ENCODE data around the gene TAF11L11.
"Not testable (repeated sequence)": the region's sequence is repeated elsewhere in the genome, so short reads cannot be mapped to it uniquely, and the experiment has no call there.

The TAF11L11 gene

GRCh38 chr5:17620627-17621026 is 16.6 kb downstream of the TAF11L11 start:
- DNase-seq (ENCODE audit: low read depth) = no peak
- H3K4me3 ChIP-seq (ENCODE audit: low read length) = no peak overlapping the region
- no peak for TF ChIP-seq CTCF (IDR thresholded peaks at IDR 0.05; ENCODE audit: insufficient read depth, low read depth, low read length, missing control alignments)

GRCh38 chr5:17625686-17626085 is 21.7 kb downstream of the TAF11L11 start:
- no peak for DNase-seq (ENCODE audit: low read depth)
- TF ChIP-seq CTCF (IDR thresholded peaks at IDR 0.05; ENCODE audit: insufficient read depth, low read depth, low read length, missing control alignments) = no peak

GRCh38 chr5:17631788-17632187 is 27.8 kb downstream of the TAF11L11 start, which contains the start of gene TAF11L13:
TSS of gene TAF11L13 (plus strand) at chr5:17632088.
- not testable (repeated sequence) for DNase-seq (ENCODE audit: low read depth); H3K4me3 ChIP-seq (ENCODE audit: low read length)

More at GRCh38 chr5:17625686-17626085, 21.7 kb downstream of the TAF11L11 start:
- H3K4me3 ChIP-seq (ENCODE audit: low read length) = no peak overlapping the region

- TF ChIP-seq CTCF (IDR thresholded peaks at IDR 0.05; ENCODE audit: insufficient read depth, low read depth, low read length, missing control alignments) = no peak
- DNase-seq (ENCODE audit: low read depth) = no peak
- H3K4me3 ChIP-seq (ENCODE audit: low read length) = no peak within 1 kb of the TSS
Observed at GRCh38 chr5:17634160-17634559, 30.2 kb downstream of the TAF11L11 start, which contains the start of gene TAF11L14. TSS of gene TAF11L14 (plus strand) at chr5:17634460.

GRCh38 chr5:17649232-17649631 is 45.2 kb downstream of the TAF11L11 start:
- not testable (repeated sequence) for H3K4me3 ChIP-seq (ENCODE audit: low read length); DNase-seq (ENCODE audit: low read depth)

GRCh38 chr5:17655201-17655759 is 51.3 kb downstream of the TAF11L11 start:
- not testable (repeated sequence) for DNase-seq (ENCODE audit: low read depth)

More at GRCh38 chr5:17655201-17655759, 51.3 kb downstream of the TAF11L11 start:
- not testable (repeated sequence) for H3K4me3 ChIP-seq (ENCODE audit: low read length)

Data from epithelial cell of esophagus (primary cell).